ENCODE measurements around the gene TP53BP2. TPM values are rescaled to one million over a fixed set of nuclear protein-coding genes. Genes with fewer than 3 reads are reported as not detected.

Gene TP53BP2
- polyA plus RNA-seq, 1 donor from 2014 or later: 25.2 TPM

DNA sequence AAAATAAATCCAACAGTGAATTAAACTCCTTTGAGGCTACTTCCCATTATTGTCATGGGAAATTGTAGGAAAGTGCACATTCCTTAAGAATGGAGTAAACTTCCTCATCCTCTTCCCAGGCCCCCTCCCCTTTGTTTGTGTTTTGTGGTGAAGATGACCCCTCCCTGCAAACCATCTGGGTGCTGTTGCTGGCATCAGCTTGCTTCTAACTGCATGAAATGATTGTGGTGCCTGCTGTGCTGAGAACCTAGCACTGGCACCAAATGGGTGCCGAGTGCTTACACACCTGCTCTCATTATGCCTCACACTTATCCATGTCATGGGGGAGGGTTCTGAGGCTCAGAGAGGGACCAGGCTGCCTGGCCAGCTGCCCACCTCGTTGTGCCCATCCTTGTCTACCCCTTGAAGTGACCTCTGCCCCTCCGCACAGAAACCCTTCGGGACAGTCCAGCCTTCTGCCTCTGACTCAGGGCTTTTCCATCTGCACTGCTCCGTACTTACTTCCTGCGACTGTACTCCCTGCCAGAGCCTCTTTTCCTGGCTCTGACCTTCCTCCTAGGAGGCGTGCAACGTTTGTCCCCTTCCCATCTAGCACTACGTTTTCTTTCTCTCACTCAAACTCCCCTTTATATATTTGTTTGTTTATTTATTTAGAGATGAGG, 102.8 kb downstream of the TP53BP2 start:
- Histone ChIP-seq H3K4me2 (ENCODE audit: low read length) (no peak overlapping the region), H3K36me3 (ENCODE audit: insufficient read depth, low read length) (no peaks in the 10 kb centered on the region), H3K27me3 (ENCODE audit: insufficient read depth, low read depth, low read length) (no peaks in the 10 kb centered on the region), H3K79me2 (replicated peaks; ENCODE audit: insufficient read depth, low read length) (no peaks in the 10 kb centered on the region), H2AFZ (ENCODE audit: low read depth, low read length) (no peak overlapping the region), H4K20me1 (ENCODE audit: insufficient read depth) (no peaks in the 10 kb centered on the region), H3F3A (ENCODE audit: insufficient read depth, low read length, poor library complexity, severe bottlenecking) (no peaks in the 10 kb centered on the region), H3K4me3 (ENCODE audit: low read length) (no peak overlapping the region), H3K27ac (ENCODE audit: low read length) (no peak overlapping the region), H3K9me2 (ENCODE audit: insufficient read depth, low read length) (no peaks in the 10 kb centered on the region), H3K9ac (ENCODE audit: low read length) (no peak overlapping the region), H3K9me3 (ENCODE audit: low read length) (no peaks in the 10 kb centered on the region)
- TF ChIP-seq SMC3 (conservative IDR thresholded peaks at IDR 0.05; ENCODE audit: poor library complexity) (no peak), POLR2AphosphoS5 (IDR thresholded peaks at IDR 0.05) (no peak), EZH2 (IDR thresholded peaks at IDR 0.05; ENCODE audit: borderline replicate concordance, insufficient read depth, low read length, poor library complexity, severe bottlenecking) (no peak), RAD21 (conservative IDR thresholded peaks at IDR 0.05) (no peak), TAF1 (IDR thresholded peaks at IDR 0.05; ENCODE audit: low read depth) (no peak), MXI1 (conservative IDR thresholded peaks at IDR 0.05; ENCODE audit: poor library complexity, severe bottlenecking) (no peak), EP300 (conservative IDR thresholded peaks at IDR 0.05; ENCODE audit: poor library complexity, severe bottlenecking) (no peak)
- TF ChIP-seq, protein P1, sequence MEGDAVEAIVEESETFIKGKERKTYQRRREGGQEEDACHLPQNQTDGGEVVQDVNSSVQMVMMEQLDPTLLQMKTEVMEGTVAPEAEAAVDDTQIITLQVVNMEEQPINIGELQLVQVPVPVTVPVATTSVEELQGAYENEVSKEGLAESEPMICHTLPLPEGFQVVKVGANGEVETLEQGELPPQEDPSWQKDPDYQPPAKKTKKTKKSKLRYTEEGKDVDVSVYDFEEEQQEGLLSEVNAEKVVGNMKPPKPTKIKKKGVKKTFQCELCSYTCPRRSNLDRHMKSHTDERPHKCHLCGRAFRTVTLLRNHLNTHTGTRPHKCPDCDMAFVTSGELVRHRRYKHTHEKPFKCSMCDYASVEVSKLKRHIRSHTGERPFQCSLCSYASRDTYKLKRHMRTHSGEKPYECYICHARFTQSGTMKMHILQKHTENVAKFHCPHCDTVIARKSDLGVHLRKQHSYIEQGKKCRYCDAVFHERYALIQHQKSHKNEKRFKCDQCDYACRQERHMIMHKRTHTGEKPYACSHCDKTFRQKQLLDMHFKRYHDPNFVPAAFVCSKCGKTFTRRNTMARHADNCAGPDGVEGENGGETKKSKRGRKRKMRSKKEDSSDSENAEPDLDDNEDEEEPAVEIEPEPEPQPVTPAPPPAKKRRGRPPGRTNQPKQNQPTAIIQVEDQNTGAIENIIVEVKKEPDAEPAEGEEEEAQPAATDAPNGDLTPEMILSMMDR (IDR thresholded peaks at IDR 0.05; ENCODE audit: poor library complexity, severe bottlenecking): no peak
- TF ChIP-seq, protein P2, sequence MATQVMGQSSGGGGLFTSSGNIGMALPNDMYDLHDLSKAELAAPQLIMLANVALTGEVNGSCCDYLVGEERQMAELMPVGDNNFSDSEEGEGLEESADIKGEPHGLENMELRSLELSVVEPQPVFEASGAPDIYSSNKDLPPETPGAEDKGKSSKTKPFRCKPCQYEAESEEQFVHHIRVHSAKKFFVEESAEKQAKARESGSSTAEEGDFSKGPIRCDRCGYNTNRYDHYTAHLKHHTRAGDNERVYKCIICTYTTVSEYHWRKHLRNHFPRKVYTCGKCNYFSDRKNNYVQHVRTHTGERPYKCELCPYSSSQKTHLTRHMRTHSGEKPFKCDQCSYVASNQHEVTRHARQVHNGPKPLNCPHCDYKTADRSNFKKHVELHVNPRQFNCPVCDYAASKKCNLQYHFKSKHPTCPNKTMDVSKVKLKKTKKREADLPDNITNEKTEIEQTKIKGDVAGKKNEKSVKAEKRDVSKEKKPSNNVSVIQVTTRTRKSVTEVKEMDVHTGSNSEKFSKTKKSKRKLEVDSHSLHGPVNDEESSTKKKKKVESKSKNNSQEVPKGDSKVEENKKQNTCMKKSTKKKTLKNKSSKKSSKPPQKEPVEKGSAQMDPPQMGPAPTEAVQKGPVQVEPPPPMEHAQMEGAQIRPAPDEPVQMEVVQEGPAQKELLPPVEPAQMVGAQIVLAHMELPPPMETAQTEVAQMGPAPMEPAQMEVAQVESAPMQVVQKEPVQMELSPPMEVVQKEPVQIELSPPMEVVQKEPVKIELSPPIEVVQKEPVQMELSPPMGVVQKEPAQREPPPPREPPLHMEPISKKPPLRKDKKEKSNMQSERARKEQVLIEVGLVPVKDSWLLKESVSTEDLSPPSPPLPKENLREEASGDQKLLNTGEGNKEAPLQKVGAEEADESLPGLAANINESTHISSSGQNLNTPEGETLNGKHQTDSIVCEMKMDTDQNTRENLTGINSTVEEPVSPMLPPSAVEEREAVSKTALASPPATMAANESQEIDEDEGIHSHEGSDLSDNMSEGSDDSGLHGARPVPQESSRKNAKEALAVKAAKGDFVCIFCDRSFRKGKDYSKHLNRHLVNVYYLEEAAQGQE (IDR thresholded peaks at IDR 0.05; ENCODE audit: borderline replicate concordance): no peak

DNA sequence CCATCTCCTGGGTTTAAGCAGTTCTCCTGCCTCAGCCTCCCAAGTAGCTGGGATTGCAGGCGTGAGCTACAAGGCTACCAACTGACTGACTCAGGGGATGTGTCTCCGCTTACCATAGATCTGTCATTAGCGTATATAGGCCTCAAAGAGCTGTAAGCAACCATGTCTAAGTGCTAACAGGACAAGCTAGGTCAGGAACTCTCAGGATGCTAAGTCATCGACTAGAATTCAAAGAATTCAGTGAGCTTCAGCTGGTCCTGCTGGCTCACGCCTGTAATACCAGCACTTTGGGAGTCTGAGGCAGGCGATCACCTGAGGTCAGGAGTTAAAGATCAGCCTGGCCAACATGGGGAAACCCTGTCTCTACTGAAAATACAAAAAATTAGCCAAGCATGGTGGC, 103.9 kb downstream of the TP53BP2 start:
- Histone ChIP-seq H3K4me2 (ENCODE audit: low read length) (no peak overlapping the region), H3K9ac (ENCODE audit: low read length) (no peak overlapping the region), H3F3A (ENCODE audit: insufficient read depth, low read length, poor library complexity, severe bottlenecking) (no peaks in the 10 kb centered on the region), H3K36me3 (ENCODE audit: insufficient read depth, low read length) (no peaks in the 10 kb centered on the region), H3K27me3 (ENCODE audit: insufficient read depth, low read depth, low read length) (no peaks in the 10 kb centered on the region), H2AFZ (ENCODE audit: low read depth, low read length) (no peak overlapping the region), H4K20me1 (ENCODE audit: insufficient read depth) (no peaks in the 10 kb centered on the region), H3K9me2 (ENCODE audit: insufficient read depth, low read length) (no peaks in the 10 kb centered on the region), H3K27ac (ENCODE audit: low read length) (no peak overlapping the region), H3K4me3 (ENCODE audit: low read length) (no peak overlapping the region), H3K9me3 (ENCODE audit: low read length) (no peaks in the 10 kb centered on the region), H3K79me2 (replicated peaks; ENCODE audit: insufficient read depth, low read length) (no peaks in the 10 kb centered on the region)
- TF ChIP-seq MXI1 (conservative IDR thresholded peaks at IDR 0.05; ENCODE audit: poor library complexity, severe bottlenecking) (no peak), SMC3 (conservative IDR thresholded peaks at IDR 0.05; ENCODE audit: poor library complexity) (no peak), POLR2AphosphoS5 (IDR thresholded peaks at IDR 0.05) (no peak), RAD21 (conservative IDR thresholded peaks at IDR 0.05) (no peak), TAF1 (IDR thresholded peaks at IDR 0.05; ENCODE audit: low read depth) (no peak), EZH2 (IDR thresholded peaks at IDR 0.05; ENCODE audit: borderline replicate concordance, insufficient read depth, low read length, poor library complexity, severe bottlenecking) (no peak), EP300 (conservative IDR thresholded peaks at IDR 0.05; ENCODE audit: poor library complexity, severe bottlenecking) (no peak)
- TF ChIP-seq, protein P2 (IDR thresholded peaks at IDR 0.05; ENCODE audit: borderline replicate concordance): no peak
- TF ChIP-seq, protein P1 (IDR thresholded peaks at IDR 0.05; ENCODE audit: poor library complexity, severe bottlenecking): no peak

Data from neural cell (in vitro differentiated cells).